HUES6 (cell line): Measurements from ENCODE around the gene IL21R.

Experiments
- H3K27ac ChIP-seq: 2 replicates; pipeline ENCODE4 v1.7.0; 2013; ENCODE audit warnings: low read depth, mild to moderate bottlenecking, low read length, inconsistent platforms
- H3K27me3 ChIP-seq: 2 replicates; pipeline ENCODE4 v1.6.1; 2013; ENCODE audit warnings: low read length; ENCODE audit not compliant: control insufficient read depth, insufficient read depth
- H3K36me3 ChIP-seq: 2 replicates; pipeline ENCODE4 v1.6.1; 2013; ENCODE audit warnings: low read length; ENCODE audit not compliant: control insufficient read depth, insufficient read depth
- H3K4me1 ChIP-seq: 2 replicates; pipeline ENCODE4 v1.6.1; 2013; ENCODE audit warnings: low read length; ENCODE audit not compliant: control insufficient read depth, insufficient read depth
- H3K4me3 ChIP-seq: 2 replicates; pipeline ENCODE4 v1.5.1; 2013; ENCODE audit warnings: low read depth, low read length
- H3K9ac ChIP-seq: one replicate; pipeline ENCODE4 v1.6.1; 2013; ENCODE audit warnings: mild to moderate bottlenecking, low read length
- H3K9me3 ChIP-seq: 2 replicates; pipeline ENCODE4 v1.6.1; 2013; ENCODE audit warnings: low read depth, low read length; ENCODE audit not compliant: control insufficient read depth, insufficient read depth

The IL21R gene

GRCh38 chr16:27413956-27414355, 12.0 kb downstream of the IL21R start:
- 0 out of 2 replicates have a peak, but pooled peaks cover 3% of the 10 kb centered on the region for H3K4me1 ChIP-seq
- no peak overlapping the region for H3K4me3 ChIP-seq
- no peaks in the 10 kb centered on the region for H3K36me3 ChIP-seq
- H3K27ac ChIP-seq: no peak overlapping the region
- H3K9me3 ChIP-seq: no peaks in the 10 kb centered on the region
- no peaks in the 10 kb centered on the region for H3K27me3 ChIP-seq
- H3K9ac ChIP-seq: no peak overlapping the region

GRCh38 chr16:27414788-27415431, 12.9 kb downstream of the IL21R start:
- no peaks in the 10 kb centered on the region for H3K27me3 ChIP-seq
- H3K9ac ChIP-seq: no peak overlapping the region
- H3K27ac ChIP-seq: no peak overlapping the region
- H3K4me1 ChIP-seq: 0 out of 2 replicates have a peak, but pooled peaks cover 3% of the 10 kb centered on the region
- H3K36me3 ChIP-seq: no peaks in the 10 kb centered on the region
- no peaks in the 10 kb centered on the region for H3K9me3 ChIP-seq
- no peak overlapping the region for H3K4me3 ChIP-seq

- Histone ChIP-seq H3K27ac (no peak overlapping the region), H3K9me3 (peaks cover 9% of the 10 kb centered on the region; the same call in 1 of the 2 replicates)
These were observed 15.2 kb downstream of the IL21R start for GRCh38 chr16:27417047-27417671.

GRCh38 chr16:27421961-27422740, 20.2 kb downstream of the IL21R start:
- Histone ChIP-seq H3K4me1 (no peaks in the 10 kb centered on the region), H3K9me3 (peaks cover 18% of the 10 kb centered on the region), H3K4me3 (no peak overlapping the region), H3K27ac (no peak overlapping the region), H3K36me3 (no peaks in the 10 kb centered on the region), H3K27me3 (no peaks in the 10 kb centered on the region), H3K9ac (no peak overlapping the region)

More at GRCh38 chr16:27417047-27417671, 15.2 kb downstream of the IL21R start:
- no peak overlapping the region for H3K4me3 ChIP-seq
- H3K27me3 ChIP-seq: no peaks in the 10 kb centered on the region
- no peaks in the 10 kb centered on the region for H3K36me3 ChIP-seq
- H3K9ac ChIP-seq: no peak overlapping the region
- no peaks in the 10 kb centered on the region for H3K4me1 ChIP-seq

- Histone ChIP-seq H3K27ac (no peak overlapping the region), H3K9ac (no peak overlapping the region), H3K27me3 (no peaks in the 10 kb centered on the region), H3K36me3 (no peaks in the 10 kb centered on the region), H3K4me1 (no peaks in the 10 kb centered on the region), H3K9me3 (peaks cover 18% of the 10 kb centered on the region), H3K4me3 (no peak overlapping the region)
These were observed 23.0 kb downstream of the IL21R start for GRCh38 chr16:27424772-27425498.

- Histone ChIP-seq H3K4me3 (no peak overlapping the region), H3K27ac (no peak overlapping the region)
These were observed 24.0 kb downstream of the IL21R start for GRCh38 chr16:27425961-27426360.

GRCh38 chr16:27426423-27427408, 24.7 kb downstream of the IL21R start:
- no peak overlapping the region for H3K9ac ChIP-seq
- no peak overlapping the region for H3K4me3 ChIP-seq
- H3K9me3 ChIP-seq: peaks cover 10% of the 10 kb centered on the region
- H3K4me1 ChIP-seq: no peaks in the 10 kb centered on the region
- no peaks in the 10 kb centered on the region for H3K27me3 ChIP-seq
- H3K36me3 ChIP-seq: no peaks in the 10 kb centered on the region
- no peak overlapping the region for H3K27ac ChIP-seq

More at GRCh38 chr16:27425961-27426360, 24.0 kb downstream of the IL21R start:
- Histone ChIP-seq H3K9me3 (peaks cover 15% of the 10 kb centered on the region), H3K36me3 (no peaks in the 10 kb centered on the region), H3K9ac (no peak overlapping the region), H3K27me3 (no peaks in the 10 kb centered on the region), H3K4me1 (no peaks in the 10 kb centered on the region)

GRCh38 chr16:27427538-27427937, 25.6 kb downstream of the IL21R start:
- Histone ChIP-seq H3K4me1 (no peaks in the 10 kb centered on the region; the same call in 1 of the 2 replicates), H3K9ac (no peak overlapping the region)

GRCh38 chr16:27428026-27428785, 26.2 kb downstream of the IL21R start:
- H3K4me3 ChIP-seq: no peak overlapping the region
- H3K9ac ChIP-seq: no peak overlapping the region
- no peaks in the 10 kb centered on the region for H3K27me3 ChIP-seq
- no peak overlapping the region for H3K27ac ChIP-seq
- no peaks in the 10 kb centered on the region; the same call in 1 of the 2 replicates for H3K4me1 ChIP-seq
- no peaks in the 10 kb centered on the region; the same call in 1 of the 2 replicates for H3K9me3 ChIP-seq
- no peaks in the 10 kb centered on the region for H3K36me3 ChIP-seq

More at GRCh38 chr16:27427538-27427937, 25.6 kb downstream of the IL21R start:
- Histone ChIP-seq H3K27ac (no peak overlapping the region), H3K9me3 (peaks cover 5% of the 10 kb centered on the region), H3K36me3 (no peaks in the 10 kb centered on the region), H3K4me3 (no peak overlapping the region), H3K27me3 (no peaks in the 10 kb centered on the region)
